ENCODE measurements around the gene C1orf167. TPM values are rescaled to one million over a fixed set of nuclear protein-coding genes. Genes with fewer than 3 reads are reported as not detected.

The C1orf167 gene
- total RNA-seq, 3 donors from 2014 or later = 1.3 TPM; not detected in 2

- DNase-seq (ENCODE audit: low spot score in 2 of 2) = no peak
- no peaks in the 10 kb centered on the region for H3K4me1 ChIP-seq
- intact Hi-C loops (cut with DNase I; ENCODE audit: low total_unique reads) = no loop called here
- peaks cover 3% of the 10 kb centered on the region for H3K36me3 ChIP-seq
- H3K27ac ChIP-seq = no peak overlapping the region
- no peak overlapping the region for H3K4me3 ChIP-seq
- no peaks in the 10 kb centered on the region for H3K27me3 ChIP-seq
- TF ChIP-seq POLR2AphosphoS5 (IDR thresholded peaks at IDR 0.05) = no peak
- TF ChIP-seq CTCF (IDR thresholded peaks at IDR 0.05) = no peak
- no peak for TF ChIP-seq POLR2A (IDR thresholded peaks at IDR 0.05)
- H3K9me3 ChIP-seq = no peaks in the 10 kb centered on the region
Measured at GRCh38 chr1:11828511-11828910, 66.5 kb downstream of the C1orf167 start.

GRCh38 chr1:11831945-11832725, 70.1 kb downstream of the C1orf167 start:
- no peak overlapping the region for H3K27ac ChIP-seq
- no peak overlapping the region for H3K4me3 ChIP-seq
- peaks cover 3% of the 10 kb centered on the region for H3K36me3 ChIP-seq
- TF ChIP-seq CTCF (IDR thresholded peaks at IDR 0.05) = no peak
- no peak for TF ChIP-seq POLR2A (IDR thresholded peaks at IDR 0.05)
- TF ChIP-seq POLR2AphosphoS5 (IDR thresholded peaks at IDR 0.05) = no peak
- no peak for DNase-seq (ENCODE audit: low spot score in 2 of 2)
- no peaks in the 10 kb centered on the region for H3K4me1 ChIP-seq
- H3K9me3 ChIP-seq = no peaks in the 10 kb centered on the region
- intact Hi-C loops (cut with DNase I; ENCODE audit: low total_unique reads) = no loop called here
- H3K27me3 ChIP-seq = no peaks in the 10 kb centered on the region

- Histone ChIP-seq H3K4me3 (no peak overlapping the region), H3K4me1 (no peaks in the 10 kb centered on the region), H3K27me3 (no peaks in the 10 kb centered on the region), H3K36me3 (peaks cover 3% of the 10 kb centered on the region), H3K9me3 (no peaks in the 10 kb centered on the region), H3K27ac (no peak overlapping the region)
- TF ChIP-seq POLR2A (IDR thresholded peaks at IDR 0.05) (no peak), POLR2AphosphoS5 (IDR thresholded peaks at IDR 0.05) (no peak), CTCF (IDR thresholded peaks at IDR 0.05) (no peak)
- intact Hi-C loops (cut with DNase I; ENCODE audit: low total_unique reads) = no loop called here
- no peak for DNase-seq (ENCODE audit: low spot score in 2 of 2)
Measured at GRCh38 chr1:11833497-11833896, 71.5 kb downstream of the C1orf167 start.

GRCh38 chr1:11833900-11834299, 71.9 kb downstream of the C1orf167 start:
- H3K4me1 ChIP-seq = no peaks in the 10 kb centered on the region
- no peak for DNase-seq (ENCODE audit: low spot score in 2 of 2)
- intact Hi-C loops (cut with DNase I; ENCODE audit: low total_unique reads) = no loop called here
- H3K27me3 ChIP-seq = no peaks in the 10 kb centered on the region
- TF ChIP-seq POLR2A (IDR thresholded peaks at IDR 0.05) (no peak), CTCF (IDR thresholded peaks at IDR 0.05) (no peak), POLR2AphosphoS5 (IDR thresholded peaks at IDR 0.05) (no peak)
- H3K9me3 ChIP-seq = no peaks in the 10 kb centered on the region
- no peak overlapping the region for H3K27ac ChIP-seq
- H3K4me3 ChIP-seq = no peak overlapping the region
- H3K36me3 ChIP-seq = peaks cover 3% of the 10 kb centered on the region

- Histone ChIP-seq H3K27me3 (no peaks in the 10 kb centered on the region), H3K4me1 (no peaks in the 10 kb centered on the region), H3K4me3 (no peak overlapping the region), H3K36me3 (no peaks in the 10 kb centered on the region), H3K27ac (no peak overlapping the region), H3K9me3 (no peaks in the 10 kb centered on the region)
- intact Hi-C loops (cut with DNase I; ENCODE audit: low total_unique reads) = no loop called here
- DNase-seq (ENCODE audit: low spot score in 2 of 2) = no peak
- TF ChIP-seq CTCF (IDR thresholded peaks at IDR 0.05) (no peak), POLR2AphosphoS5 (IDR thresholded peaks at IDR 0.05) (no peak), POLR2A (IDR thresholded peaks at IDR 0.05) (no peak)
Measured at GRCh38 chr1:11835441-11836225, 73.6 kb downstream of the C1orf167 start.

All from breast epithelium (tissue), 4 donors.